HG03457 (cell line): ENCODE data around the gene DNAJB11.
A peak's percentile ranks its signal among the peaks of the same experiment; 100 is the strongest.
"Not testable (repeated sequence)": the region's sequence is repeated elsewhere in the genome, so short reads cannot be mapped to it uniquely, and the experiment has no call there.

Source experiments
- ATAC-seq: cut with Tn5 transposase; IDR thresholded peaks from one replicate; pipeline ENCODE4 v1.9.1; 2021; ENCODE audit warnings: moderate number of reproducible peaks; ENCODE audit not compliant: unreplicated experiment

The DNAJB11 gene

GRCh38 chr3:186570096-186570940 lies at the start of gene DNAJB11:
Gene DNAJB11, plus strand, starts transcription at chr3:186570720. Its CDS starts 178 bp downstream, at chr3:186570898.
- ATAC-seq: peak; percentile 82

- ATAC-seq: peak; percentile 47
Observed at GRCh38 chr3:186520957-186521842, 49.3 kb upstream of the DNAJB11 start.

GRCh38 chr3:186523022-186523421 lies 47.5 kb upstream of the DNAJB11 start:
- no peak for ATAC-seq

- ATAC-seq: no peak
Observed at GRCh38 chr3:186523434-186523833, 47.1 kb upstream of the DNAJB11 start.

GRCh38 chr3:186524616-186525015 lies 45.9 kb upstream of the DNAJB11 start:
- ATAC-seq: no peak

GRCh38 chr3:186525369-186526255 lies 44.9 kb upstream of the DNAJB11 start:
- ATAC-seq: no peak

- ATAC-seq: no peak
Observed at GRCh38 chr3:186526256-186526606, 44.3 kb upstream of the DNAJB11 start.

- ATAC-seq: no peak
Observed at GRCh38 chr3:186529201-186529999, 41.1 kb upstream of the DNAJB11 start.

- no peak for ATAC-seq
Observed at GRCh38 chr3:186530415-186530814, 40.1 kb upstream of the DNAJB11 start.

GRCh38 chr3:186531694-186532093 lies 38.8 kb upstream of the DNAJB11 start:
- not testable (repeated sequence) for ATAC-seq

GRCh38 chr3:186532598-186533072 lies 37.9 kb upstream of the DNAJB11 start:
- peak; percentile 42 for ATAC-seq

- peak; percentile 78 for ATAC-seq
Observed at GRCh38 chr3:186534113-186534669, 36.3 kb upstream of the DNAJB11 start.

GRCh38 chr3:186536883-186537844 lies 33.4 kb upstream of the DNAJB11 start:
- ATAC-seq: no peak

GRCh38 chr3:186538779-186539178 lies 31.7 kb upstream of the DNAJB11 start:
- ATAC-seq: no peak

- ATAC-seq: peak; percentile 46
Observed at GRCh38 chr3:186540221-186540834, 30.2 kb upstream of the DNAJB11 start.

- no peak for ATAC-seq
Observed at GRCh38 chr3:186540835-186541226, 29.7 kb upstream of the DNAJB11 start.

GRCh38 chr3:186544281-186544680 lies 26.2 kb upstream of the DNAJB11 start, which contains the start of gene CRYGS:
Gene CRYGS, minus strand, starts transcription at chr3:186544380. Its CDS starts 54 bp downstream, at chr3:186544326.
- no peak for ATAC-seq

- ATAC-seq: no peak
Observed at GRCh38 chr3:186549497-186549896, 21.0 kb upstream of the DNAJB11 start.
